ENCODE measurements around the gene ADAD1. TPM values are rescaled to one million over a fixed set of nuclear protein-coding genes. Genes with fewer than 3 reads are reported as not detected.

The ADAD1 gene
- total RNA-seq, 2 donors from 2014 or later = not detected

DNA sequence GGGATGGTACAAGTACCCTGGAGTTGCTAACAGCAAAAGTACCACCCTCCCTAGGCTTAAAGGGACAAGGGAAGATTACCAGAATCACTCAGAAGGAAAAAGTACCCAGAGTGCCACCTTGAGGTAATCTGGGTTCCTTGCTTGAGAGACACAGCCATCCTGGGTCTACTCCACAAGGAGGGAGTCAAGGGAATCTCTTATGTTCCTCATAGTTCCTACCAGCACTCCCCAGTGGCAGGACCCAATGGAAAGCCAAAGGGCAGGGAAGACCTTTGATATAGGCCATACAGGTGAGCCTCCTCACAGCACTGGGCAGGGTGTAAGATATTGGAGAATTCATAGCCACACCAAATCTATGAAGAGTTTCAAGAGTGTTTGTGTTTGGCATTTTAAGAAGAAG, 72.0 kb downstream of the ADAD1 start:
- no peaks in the 10 kb centered on the region for H3K36me3 ChIP-seq
- ATAC-seq (ENCODE audit: insufficient number of reproducible peaks, low FRiP score, low read depth) (no peak), DNase-seq (ENCODE audit: low spot score) (no peak)
- no peaks in the 10 kb centered on the region for H3K9me3 ChIP-seq
- no peak overlapping the region for H3K4me3 ChIP-seq
- no peak overlapping the region for H3K27ac ChIP-seq
- no peak for TF ChIP-seq CTCF (IDR thresholded peaks at IDR 0.05)
- no peaks in the 10 kb centered on the region for H3K4me1 ChIP-seq (ENCODE audit: control insufficient read depth in 1 of 2, low read depth in 2 of 2)
- no peaks in the 10 kb centered on the region for H3K27me3 ChIP-seq (replicated peaks; ENCODE audit: insufficient read depth)

DNA sequence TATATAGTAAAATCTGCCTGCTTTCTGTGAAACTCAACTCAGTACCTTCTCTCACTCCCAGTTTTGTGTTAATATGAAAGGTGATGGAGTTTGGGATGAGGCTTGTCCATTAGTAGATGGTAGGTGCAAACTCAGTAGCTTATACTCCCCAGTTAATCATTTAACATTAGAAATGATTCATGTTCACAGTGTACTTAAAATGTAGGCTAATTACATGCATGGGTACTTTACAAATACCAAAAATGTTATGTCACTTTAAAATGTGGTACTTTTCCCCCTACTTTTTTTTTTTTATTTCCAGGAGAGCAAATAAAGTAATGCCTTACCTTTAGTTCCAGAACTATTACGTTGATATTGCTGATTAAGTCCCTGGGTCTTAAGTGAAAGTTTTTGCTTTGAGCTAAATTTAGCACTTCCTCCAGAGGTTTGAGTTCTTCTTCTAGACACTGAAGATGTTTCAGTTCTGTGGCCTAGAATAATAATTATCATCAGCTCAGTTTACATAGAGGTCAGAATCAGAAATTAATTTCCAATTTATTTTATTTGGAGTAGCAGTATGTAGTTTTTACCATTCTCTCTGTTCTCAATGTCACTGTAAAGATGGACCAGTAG, 74.7 kb downstream of the ADAD1 start:
- TF ChIP-seq CTCF (IDR thresholded peaks at IDR 0.05) = no peak
- Histone ChIP-seq H3K27me3 (replicated peaks; ENCODE audit: insufficient read depth) (no peaks in the 10 kb centered on the region), H3K9me3 (no peaks in the 10 kb centered on the region), H3K4me3 (no peak overlapping the region), H3K4me1 (ENCODE audit: control insufficient read depth in 1 of 2, low read depth in 2 of 2) (no peaks in the 10 kb centered on the region), H3K36me3 (no peaks in the 10 kb centered on the region), H3K27ac (no peak overlapping the region)
- ATAC-seq (ENCODE audit: insufficient number of reproducible peaks, low FRiP score, low read depth) (no peak), DNase-seq (ENCODE audit: low spot score) (no peak)

- no peak within 1 kb of the TSS for H3K4me3 ChIP-seq
- H3K27me3 ChIP-seq (replicated peaks; ENCODE audit: insufficient read depth) = no peaks in the 10 kb centered on the region
- no peaks in the 10 kb centered on the region for H3K4me1 ChIP-seq (ENCODE audit: control insufficient read depth in 1 of 2, low read depth in 2 of 2)
- no peak for TF ChIP-seq CTCF (IDR thresholded peaks at IDR 0.05)
- H3K36me3 ChIP-seq = no peaks in the 10 kb centered on the region
- ATAC-seq (ENCODE audit: insufficient number of reproducible peaks, low FRiP score, low read depth) (no peak), DNase-seq (ENCODE audit: low spot score) (no peak)
- H3K9me3 ChIP-seq = no peaks in the 10 kb centered on the region
- no peak within 1 kb of the TSS for H3K27ac ChIP-seq
Measured at GRCh38 chr4:122456231-122457116, 77.7 kb downstream of the ADAD1 start, which contains the start of gene IL2. Gene IL2 (minus strand): TSS chr4:122456725. CDS start chr4:122456440, 285 bp downstream.

- no peak for ATAC-seq (ENCODE audit: insufficient number of reproducible peaks, low FRiP score, low read depth)
- H3K4me3 ChIP-seq = peak overlapping the region; percentile 61
- TF ChIP-seq CTCF (IDR thresholded peaks at IDR 0.05) = no peak
Measured at GRCh38 chr4:122458625-122459024, 79.8 kb downstream of the ADAD1 start.

DNA sequence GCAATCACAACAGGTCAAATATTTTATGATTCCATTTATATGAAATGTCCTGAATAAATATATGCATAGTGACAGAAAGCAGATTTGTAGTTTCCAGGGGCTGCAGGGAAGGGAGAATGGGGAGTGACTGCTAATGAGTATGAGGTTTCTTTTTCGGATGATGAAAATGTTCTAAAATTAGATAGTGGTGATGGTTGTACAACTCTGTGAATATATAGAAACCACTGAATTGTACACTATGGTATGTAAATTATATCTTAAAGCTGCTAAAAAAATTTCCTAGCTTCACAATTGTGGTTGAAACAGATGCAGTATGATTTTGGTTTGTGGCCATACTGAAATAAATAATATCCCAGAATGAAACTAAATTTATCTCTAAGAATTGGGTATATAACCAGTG, 90.6 kb downstream of the ADAD1 start:
- DNase-seq (ENCODE audit: low spot score) = no peak
- Histone ChIP-seq H3K9me3 (no peaks in the 10 kb centered on the region), H3K27me3 (replicated peaks; ENCODE audit: insufficient read depth) (no peaks in the 10 kb centered on the region), H3K36me3 (no peaks in the 10 kb centered on the region), H3K27ac (no peak overlapping the region), H3K4me1 (ENCODE audit: control insufficient read depth in 1 of 2, low read depth in 2 of 2) (no peaks in the 10 kb centered on the region), H3K4me3 (no peak overlapping the region)
- no peak for TF ChIP-seq CTCF (IDR thresholded peaks at IDR 0.05)
- no peak for ATAC-seq (ENCODE audit: insufficient number of reproducible peaks, low FRiP score, low read depth)

More at GRCh38 chr4:122458625-122459024, 79.8 kb downstream of the ADAD1 start:
- DNase-seq (ENCODE audit: low spot score) = no peak
- Histone ChIP-seq H3K36me3 (no peaks in the 10 kb centered on the region), H3K4me1 (ENCODE audit: control insufficient read depth in 1 of 2, low read depth in 2 of 2) (no peaks in the 10 kb centered on the region), H3K9me3 (no peaks in the 10 kb centered on the region), H3K27me3 (replicated peaks; ENCODE audit: insufficient read depth) (no peaks in the 10 kb centered on the region), H3K27ac (no peak overlapping the region)

All from thoracic aorta (tissue), 2 donors.